ENCODE measurements around the gene CDC27.
"Not testable (repeated sequence)": the region's sequence is repeated elsewhere in the genome, so short reads cannot be mapped to it uniquely, and the experiment has no call there.

The CDC27 gene

GRCh38 chr17:47221154-47221553, 32.1 kb upstream of the CDC27 start:
- no peaks in the 10 kb centered on the region for H3K27me3 ChIP-seq (ENCODE audit: insufficient read depth, poor library complexity, severe bottlenecking)
- H3K4me3 ChIP-seq (ENCODE audit: severe bottlenecking) = no peak overlapping the region
- DNase-seq (ENCODE audit: low spot score) (no peak), ATAC-seq (ENCODE audit: low read depth) (no peak)
- peaks cover 24% of the 10 kb centered on the region for H3K4me1 ChIP-seq (ENCODE audit: insufficient read depth, poor library complexity, severe bottlenecking)
- no peaks in the 10 kb centered on the region for H3K36me3 ChIP-seq (ENCODE audit: low read depth)
- TF ChIP-seq CTCF (IDR thresholded peaks at IDR 0.05; ENCODE audit: poor library complexity, severe bottlenecking) = no peak
- H3K27ac ChIP-seq (ENCODE audit: poor library complexity, severe bottlenecking) = no peak overlapping the region
- H3K9me3 ChIP-seq (ENCODE audit: severe bottlenecking) = peaks cover 4% of the 10 kb centered on the region

- no peak for TF ChIP-seq CTCF (IDR thresholded peaks at IDR 0.05; ENCODE audit: poor library complexity, severe bottlenecking)
- DNase-seq (ENCODE audit: low spot score) (no peak), ATAC-seq (ENCODE audit: low read depth) (no peak)
- Histone ChIP-seq H3K27me3 (ENCODE audit: insufficient read depth, poor library complexity, severe bottlenecking) (no peaks in the 10 kb centered on the region), H3K4me1 (ENCODE audit: insufficient read depth, poor library complexity, severe bottlenecking) (peaks cover 18% of the 10 kb centered on the region), H3K9me3 (ENCODE audit: severe bottlenecking) (peaks cover 4% of the 10 kb centered on the region), H3K4me3 (ENCODE audit: severe bottlenecking) (no peak overlapping the region), H3K27ac (ENCODE audit: poor library complexity, severe bottlenecking) (no peak overlapping the region), H3K36me3 (ENCODE audit: low read depth) (no peaks in the 10 kb centered on the region)
These were observed 31.5 kb upstream of the CDC27 start for GRCh38 chr17:47220531-47220999.

GRCh38 chr17:47219621-47220475, 30.8 kb upstream of the CDC27 start:
- H3K36me3 ChIP-seq (ENCODE audit: low read depth) = no peaks in the 10 kb centered on the region
- no peak for TF ChIP-seq CTCF (IDR thresholded peaks at IDR 0.05; ENCODE audit: poor library complexity, severe bottlenecking)
- H3K27me3 ChIP-seq (ENCODE audit: insufficient read depth, poor library complexity, severe bottlenecking) = no peaks in the 10 kb centered on the region
- H3K4me1 ChIP-seq (ENCODE audit: insufficient read depth, poor library complexity, severe bottlenecking) = peaks cover 11% of the 10 kb centered on the region
- no peak overlapping the region for H3K4me3 ChIP-seq (ENCODE audit: severe bottlenecking)
- DNase-seq (ENCODE audit: low spot score) = no peak
- peaks cover 4% of the 10 kb centered on the region for H3K9me3 ChIP-seq (ENCODE audit: severe bottlenecking)
- no peak for ATAC-seq (ENCODE audit: low read depth)
- no peak overlapping the region for H3K27ac ChIP-seq (ENCODE audit: poor library complexity, severe bottlenecking)

GRCh38 chr17:47218896-47219430, 29.9 kb upstream of the CDC27 start:
- Histone ChIP-seq H3K4me1 (ENCODE audit: insufficient read depth, poor library complexity, severe bottlenecking) (peaks cover 8% of the 10 kb centered on the region), H3K27me3 (ENCODE audit: insufficient read depth, poor library complexity, severe bottlenecking) (no peaks in the 10 kb centered on the region), H3K4me3 (ENCODE audit: severe bottlenecking) (no peak overlapping the region), H3K36me3 (ENCODE audit: low read depth) (no peaks in the 10 kb centered on the region), H3K27ac (ENCODE audit: poor library complexity, severe bottlenecking) (no peak overlapping the region), H3K9me3 (ENCODE audit: severe bottlenecking) (peaks cover under 1% of the 10 kb centered on the region)
- ATAC-seq (ENCODE audit: low read depth) = no peak
- no peak for TF ChIP-seq CTCF (IDR thresholded peaks at IDR 0.05; ENCODE audit: poor library complexity, severe bottlenecking)
- no peak for DNase-seq (ENCODE audit: low spot score)

GRCh38 chr17:47217279-47217678, 28.2 kb upstream of the CDC27 start:
- not testable (repeated sequence) for H3K4me1 ChIP-seq (ENCODE audit: insufficient read depth, poor library complexity, severe bottlenecking); H3K36me3 ChIP-seq (ENCODE audit: low read depth); ATAC-seq (ENCODE audit: low read depth); DNase-seq (ENCODE audit: low spot score); H3K9me3 ChIP-seq (ENCODE audit: severe bottlenecking); H3K4me3 ChIP-seq (ENCODE audit: severe bottlenecking); H3K27me3 ChIP-seq (ENCODE audit: insufficient read depth, poor library complexity, severe bottlenecking); H3K27ac ChIP-seq (ENCODE audit: poor library complexity, severe bottlenecking)

- H3K4me1 ChIP-seq (ENCODE audit: insufficient read depth, poor library complexity, severe bottlenecking) = not testable (repeated sequence)
These were observed 27.7 kb upstream of the CDC27 start for GRCh38 chr17:47216821-47217220.

More at GRCh38 chr17:47216821-47217220, 27.7 kb upstream of the CDC27 start:
- not testable (repeated sequence) for H3K27ac ChIP-seq (ENCODE audit: poor library complexity, severe bottlenecking); ATAC-seq (ENCODE audit: low read depth); H3K9me3 ChIP-seq (ENCODE audit: severe bottlenecking); H3K4me3 ChIP-seq (ENCODE audit: severe bottlenecking); H3K36me3 ChIP-seq (ENCODE audit: low read depth); DNase-seq (ENCODE audit: low spot score); H3K27me3 ChIP-seq (ENCODE audit: insufficient read depth, poor library complexity, severe bottlenecking)

Data from RWPE2 (cell line).